ENCODE measurements around the gene F2.

Gene F2

GRCh38 chr11:46718155-46719019, 626 bp upstream of the F2 start:
- DNase-seq (ENCODE audit: low read depth) = no peak

- no peak for DNase-seq (ENCODE audit: low read depth)
These were observed 668 bp downstream of the F2 start for GRCh38 chr11:46719543-46720218.

- DNase-seq (ENCODE audit: low read depth) = no peak
These were observed 2.3 kb downstream of the F2 start for GRCh38 chr11:46721286-46721685.

GRCh38 chr11:46722566-46723358, 3.7 kb downstream of the F2 start:
- no peak for DNase-seq (ENCODE audit: low read depth)

GRCh38 chr11:46723359-46723680, 4.3 kb downstream of the F2 start:
- no peak for DNase-seq (ENCODE audit: low read depth)

- DNase-seq (ENCODE audit: low read depth) = no peak
These were observed 5.1 kb downstream of the F2 start for GRCh38 chr11:46724088-46724487.

- DNase-seq (ENCODE audit: low read depth) = no peak
These were observed 6.6 kb downstream of the F2 start for GRCh38 chr11:46725338-46726205.

- DNase-seq (ENCODE audit: low read depth) = no peak
These were observed 7.3 kb downstream of the F2 start for GRCh38 chr11:46726206-46726862.

- DNase-seq (ENCODE audit: low read depth) = no peak
These were observed 9.1 kb downstream of the F2 start for GRCh38 chr11:46727952-46728658.

GRCh38 chr11:46728659-46729040, 9.6 kb downstream of the F2 start:
- DNase-seq (ENCODE audit: low read depth) = no peak

GRCh38 chr11:46729110-46730027, 10.4 kb downstream of the F2 start:
- DNase-seq (ENCODE audit: low read depth) = no peak

GRCh38 chr11:46731545-46731944, 12.5 kb downstream of the F2 start:
- no peak for DNase-seq (ENCODE audit: low read depth)

GRCh38 chr11:46733234-46733633, 14.2 kb downstream of the F2 start:
- DNase-seq (ENCODE audit: low read depth) = no peak

GRCh38 chr11:46736146-46736545, 17.1 kb downstream of the F2 start:
- no peak for DNase-seq (ENCODE audit: low read depth)

GRCh38 chr11:46736615-46737014, 17.6 kb downstream of the F2 start:
- DNase-seq (ENCODE audit: low read depth) = no peak

- DNase-seq (ENCODE audit: low read depth) = no peak
These were observed 18.7 kb downstream of the F2 start for GRCh38 chr11:46737699-46738098.

- no peak for DNase-seq (ENCODE audit: low read depth)
These were observed 19.9 kb downstream of the F2 start for GRCh38 chr11:46738887-46739286.

GRCh38 chr11:46741600-46742484, 22.8 kb downstream of the F2 start:
- no peak for DNase-seq (ENCODE audit: low read depth)

GRCh38 chr11:46743043-46743442, 24.0 kb downstream of the F2 start:
- no peak for DNase-seq (ENCODE audit: low read depth)
